Measurements from ENCODE around the gene RAB8A. TPM values are rescaled to one million over a fixed set of nuclear protein-coding genes. Genes with fewer than 3 reads are reported as not detected.

Gene RAB8A
- total RNA-seq, 1 donor from 2014 or later = 60.6 TPM

- Mint-ChIP-seq H3K9me3 (ENCODE audit: unreplicated experiment) (no peaks in the 10 kb centered on the region), H3K4me1 (ENCODE audit: unreplicated experiment) (no peaks in the 10 kb centered on the region), H3K27ac (ENCODE audit: unreplicated experiment) (no peak overlapping the region), H3K36me3 (ENCODE audit: low read depth, unreplicated experiment) (no peaks in the 10 kb centered on the region), H3K4me3 (ENCODE audit: unreplicated experiment) (no peak overlapping the region), H3K27me3 (ENCODE audit: unreplicated experiment) (peaks cover 4% of the 10 kb centered on the region)
- TF ChIP-seq CTCF (IDR thresholded peaks at IDR 0.05; ENCODE audit: unreplicated experiment) = no peak
- DNase-seq (ENCODE audit: low spot score) = no peak
These were observed 48.0 kb downstream of the RAB8A start for GRCh38 chr19:16159655-16160054.

- DNase-seq (ENCODE audit: low spot score) = no peak
- H3K27me3 Mint-ChIP-seq (ENCODE audit: unreplicated experiment) = peaks cover 4% of the 10 kb centered on the region
- no peak overlapping the region for H3K27ac Mint-ChIP-seq (ENCODE audit: unreplicated experiment)
- H3K36me3 Mint-ChIP-seq (ENCODE audit: low read depth, unreplicated experiment) = no peaks in the 10 kb centered on the region
- H3K4me1 Mint-ChIP-seq (ENCODE audit: unreplicated experiment) = no peaks in the 10 kb centered on the region
- no peaks in the 10 kb centered on the region for H3K9me3 Mint-ChIP-seq (ENCODE audit: unreplicated experiment)
- no peak for TF ChIP-seq CTCF (IDR thresholded peaks at IDR 0.05; ENCODE audit: unreplicated experiment)
- no peak overlapping the region for H3K4me3 Mint-ChIP-seq (ENCODE audit: unreplicated experiment)
These were observed 48.8 kb downstream of the RAB8A start for GRCh38 chr19:16160445-16160942.

GRCh38 chr19:16160943-16161560 lies 49.4 kb downstream of the RAB8A start:
- no peak overlapping the region for H3K27ac Mint-ChIP-seq (ENCODE audit: unreplicated experiment)
- no peak for TF ChIP-seq CTCF (IDR thresholded peaks at IDR 0.05; ENCODE audit: unreplicated experiment)
- DNase-seq (ENCODE audit: low spot score) = no peak
- H3K36me3 Mint-ChIP-seq (ENCODE audit: low read depth, unreplicated experiment) = no peaks in the 10 kb centered on the region
- H3K27me3 Mint-ChIP-seq (ENCODE audit: unreplicated experiment) = peaks cover 3% of the 10 kb centered on the region
- H3K4me3 Mint-ChIP-seq (ENCODE audit: unreplicated experiment) = no peak overlapping the region
- no peaks in the 10 kb centered on the region for H3K9me3 Mint-ChIP-seq (ENCODE audit: unreplicated experiment)
- H3K4me1 Mint-ChIP-seq (ENCODE audit: unreplicated experiment) = no peaks in the 10 kb centered on the region

- Mint-ChIP-seq H3K9me3 (ENCODE audit: unreplicated experiment) (no peaks in the 10 kb centered on the region), H3K27me3 (ENCODE audit: unreplicated experiment) (peaks cover 3% of the 10 kb centered on the region), H3K36me3 (ENCODE audit: low read depth, unreplicated experiment) (no peaks in the 10 kb centered on the region), H3K4me3 (ENCODE audit: unreplicated experiment) (no peak overlapping the region), H3K4me1 (ENCODE audit: unreplicated experiment) (no peaks in the 10 kb centered on the region), H3K27ac (ENCODE audit: unreplicated experiment) (no peak overlapping the region)
- DNase-seq (ENCODE audit: low spot score) = no peak
- TF ChIP-seq CTCF (IDR thresholded peaks at IDR 0.05; ENCODE audit: unreplicated experiment) = no peak
These were observed 50.2 kb downstream of the RAB8A start for GRCh38 chr19:16161840-16162239.

GRCh38 chr19:16164222-16164890 lies 52.7 kb downstream of the RAB8A start:
- Mint-ChIP-seq H3K4me3 (ENCODE audit: unreplicated experiment) (no peak overlapping the region), H3K36me3 (ENCODE audit: low read depth, unreplicated experiment) (no peaks in the 10 kb centered on the region), H3K4me1 (ENCODE audit: unreplicated experiment) (no peaks in the 10 kb centered on the region), H3K27me3 (ENCODE audit: unreplicated experiment) (peaks cover 4% of the 10 kb centered on the region), H3K27ac (ENCODE audit: unreplicated experiment) (no peak overlapping the region), H3K9me3 (ENCODE audit: unreplicated experiment) (no peaks in the 10 kb centered on the region)
- TF ChIP-seq CTCF (IDR thresholded peaks at IDR 0.05; ENCODE audit: unreplicated experiment) = no peak
- no peak for DNase-seq (ENCODE audit: low spot score)
